Stimulated activated naive B cell treated with anti-CD40 and anti-IgM and Interleukin-4, amounts not matched to agents 10 μg/mL and 1 μg/mL and 100 μg/mL, for 72 hours (primary cell): ENCODE results near the gene HRH3.

ENCODE experiments used
- ATAC-seq, 2 donors: fragments of 150-1000 bp; cut with Tn5 transposase; replicated peaks; 2 replicates each; pipeline ENCODE4 v1.10.0; 2021; ENCODE audit warnings: moderate library complexity in 1 of 2
- DNase-seq: peaks from one replicate; pipeline ENCODE4 v3.0.0; 2021
- H3K27ac Mint-ChIP-seq: one replicate; pipeline ENCODE4 v1.8.0; 2022; ENCODE audit warnings: mild to moderate bottlenecking, mixed read lengths
- H3K27me3 Mint-ChIP-seq, 2 donors: one replicate each; pipeline ENCODE4 v1.8.0; 2022; ENCODE audit warnings: mixed read lengths in 2 of 2
- H3K36me3 Mint-ChIP-seq, 2 donors: one replicate each; pipeline ENCODE4 v1.8.0; 2022; ENCODE audit warnings: mixed read lengths in 2 of 2, mild to moderate bottlenecking in 1 of 2
- H3K4me1 Mint-ChIP-seq, 2 donors: one replicate each; pipeline ENCODE4 v1.8.0; 2022; ENCODE audit warnings: mixed read lengths in 2 of 2, mild to moderate bottlenecking in 1 of 2
- H3K4me3 Mint-ChIP-seq, 2 donors: one replicate each; pipeline ENCODE4 v1.8.0; 2022; ENCODE audit warnings: mild to moderate bottlenecking in 2 of 2, mixed read lengths in 2 of 2, moderate library complexity in 1 of 2
- H3K9me3 Mint-ChIP-seq, 2 donors: one replicate each; pipeline ENCODE4 v1.8.0; 2022; ENCODE audit warnings: mixed read lengths in 2 of 2, mild to moderate bottlenecking in 1 of 2

The HRH3 gene

DNA sequence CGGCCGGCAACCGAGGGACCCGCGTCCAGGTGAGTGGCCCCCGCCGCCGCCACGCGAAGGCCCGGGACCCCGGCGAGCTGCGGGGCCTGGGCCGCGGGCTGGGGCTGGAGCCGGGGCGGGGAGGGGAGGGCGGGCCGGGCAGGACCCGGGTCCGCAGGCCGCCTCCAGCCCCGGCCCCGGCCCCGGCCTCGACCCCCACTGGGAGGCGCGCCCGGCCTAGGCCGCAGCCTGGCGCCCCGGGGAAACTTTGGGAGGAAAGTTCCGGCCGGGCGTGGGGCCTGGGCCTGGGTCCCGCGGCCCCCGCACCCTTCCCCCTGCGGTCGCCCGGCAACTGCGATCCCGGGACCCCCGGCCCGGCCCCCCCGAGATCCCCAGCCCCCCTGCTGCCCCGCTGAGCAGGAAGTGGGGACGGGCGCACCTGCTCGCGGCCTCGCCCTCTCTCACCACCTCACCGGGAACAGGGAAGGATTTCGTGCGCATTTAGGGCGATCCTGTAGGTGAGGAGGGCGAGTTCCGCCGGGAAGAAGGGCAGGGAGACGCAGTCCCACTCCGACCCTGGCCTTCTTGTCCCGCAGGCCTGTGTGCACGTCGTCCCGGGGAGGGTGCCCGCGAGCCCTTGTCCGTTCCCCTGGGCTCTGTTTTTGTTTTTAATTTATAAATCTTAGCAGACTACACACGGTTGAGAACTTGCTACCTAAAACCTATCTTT, 18.6 kb upstream of the HRH3 start:
- DNase-seq (no peak), ATAC-seq (peak; percentile 7)
- H3K36me3 Mint-ChIP-seq: peaks cover 6 to 8% of the 10 kb centered on the region in 2 donors
- H3K4me3 Mint-ChIP-seq: peak overlapping the region; percentile 77 to 83
- no peaks in the 10 kb centered on the region for H3K27me3 Mint-ChIP-seq
- H3K27ac Mint-ChIP-seq: peak overlapping the region; percentile 86
- H3K4me1 Mint-ChIP-seq: peaks cover 21 to 36% of the 10 kb centered on the region in 2 donors
- peaks cover 0 to 1% of the 10 kb centered on the region in 2 donors for H3K9me3 Mint-ChIP-seq

DNA sequence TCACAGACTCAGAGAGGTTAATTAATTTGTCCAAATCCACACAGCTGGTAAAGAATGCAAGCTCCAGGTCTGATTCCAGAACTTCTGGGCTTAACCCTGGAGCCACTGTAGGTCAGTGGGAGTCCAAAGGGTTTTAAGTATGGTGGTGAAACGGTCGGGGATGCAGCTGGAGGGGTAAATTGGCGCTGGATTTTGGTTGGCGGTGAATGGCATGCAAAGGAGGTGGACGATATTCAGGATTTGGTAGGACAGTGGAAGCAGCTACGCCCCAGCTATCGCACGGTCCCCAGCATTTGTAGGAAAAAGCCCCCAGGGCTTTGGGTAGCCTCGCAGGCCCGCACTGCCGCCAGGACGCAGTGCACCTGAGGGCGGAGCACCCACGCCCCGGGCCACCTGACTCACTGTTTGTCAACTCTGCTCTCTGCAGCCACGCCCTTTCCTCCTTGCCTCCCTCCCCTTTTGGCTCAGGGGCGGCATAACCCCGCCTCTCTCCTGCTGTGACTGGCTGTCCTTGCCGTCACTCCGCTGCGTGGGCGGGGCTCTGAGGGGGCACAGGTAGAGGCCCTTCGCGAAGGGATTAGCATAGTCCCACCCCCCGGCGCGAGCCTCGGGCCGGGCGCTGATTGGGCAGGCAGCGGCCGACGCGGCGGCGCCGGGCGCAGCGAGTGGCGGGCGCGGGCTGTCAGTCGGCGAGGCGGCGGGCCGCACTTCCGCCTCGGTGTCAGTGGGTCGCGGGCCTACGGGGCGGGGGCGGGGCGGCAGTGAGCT, 17.9 kb upstream of the HRH3 start, which contains the start of gene OSBPL2:
TSS of gene OSBPL2 (plus strand) at position 721 of the 768 bp plus-strand sequence. CDS start 17,664 bp downstream, outside the sequence.
- DNase-seq (peak; percentile 100), ATAC-seq (peak; percentile 97 to 99)
- Mint-ChIP-seq H3K27me3 (no peaks in the 10 kb centered on the region), H3K4me1 (peaks cover 20 to 36% of the 10 kb centered on the region in 2 donors), H3K27ac (peak within 1 kb of the TSS; percentile 86), H3K36me3 (peaks cover 6 to 8% of the 10 kb centered on the region in 2 donors), H3K4me3 (peak within 1 kb of the TSS; percentile 84 to 85), H3K9me3 (peaks cover 0 to 2% of the 10 kb centered on the region in 2 donors)

DNA sequence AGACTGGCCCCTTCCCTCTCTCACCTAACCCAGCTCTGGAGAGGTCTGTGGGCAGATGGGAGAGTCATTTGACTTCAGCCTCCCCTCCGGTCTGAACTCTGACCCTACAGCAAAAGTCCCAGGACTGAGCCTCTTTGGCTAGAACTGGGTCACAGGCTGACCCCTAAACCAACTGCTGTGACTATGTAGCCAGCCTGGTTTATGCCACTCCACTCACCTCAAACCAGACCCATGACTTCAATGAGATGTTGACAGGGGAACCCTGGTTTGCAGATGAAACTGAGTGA, 17.4 kb upstream of the HRH3 start:
- H3K9me3 Mint-ChIP-seq: peaks cover 0 to 2% of the 10 kb centered on the region in 2 donors
- H3K27ac Mint-ChIP-seq: peak overlapping the region; percentile 78
- DNase-seq (no peak), ATAC-seq (no peak)
- H3K4me3 Mint-ChIP-seq: peak overlapping the region; percentile 84 to 85
- H3K27me3 Mint-ChIP-seq: no peaks in the 10 kb centered on the region
- H3K4me1 Mint-ChIP-seq: peaks cover 17 to 34% of the 10 kb centered on the region in 2 donors
- peaks cover 3 to 6% of the 10 kb centered on the region in 2 donors for H3K36me3 Mint-ChIP-seq

DNA sequence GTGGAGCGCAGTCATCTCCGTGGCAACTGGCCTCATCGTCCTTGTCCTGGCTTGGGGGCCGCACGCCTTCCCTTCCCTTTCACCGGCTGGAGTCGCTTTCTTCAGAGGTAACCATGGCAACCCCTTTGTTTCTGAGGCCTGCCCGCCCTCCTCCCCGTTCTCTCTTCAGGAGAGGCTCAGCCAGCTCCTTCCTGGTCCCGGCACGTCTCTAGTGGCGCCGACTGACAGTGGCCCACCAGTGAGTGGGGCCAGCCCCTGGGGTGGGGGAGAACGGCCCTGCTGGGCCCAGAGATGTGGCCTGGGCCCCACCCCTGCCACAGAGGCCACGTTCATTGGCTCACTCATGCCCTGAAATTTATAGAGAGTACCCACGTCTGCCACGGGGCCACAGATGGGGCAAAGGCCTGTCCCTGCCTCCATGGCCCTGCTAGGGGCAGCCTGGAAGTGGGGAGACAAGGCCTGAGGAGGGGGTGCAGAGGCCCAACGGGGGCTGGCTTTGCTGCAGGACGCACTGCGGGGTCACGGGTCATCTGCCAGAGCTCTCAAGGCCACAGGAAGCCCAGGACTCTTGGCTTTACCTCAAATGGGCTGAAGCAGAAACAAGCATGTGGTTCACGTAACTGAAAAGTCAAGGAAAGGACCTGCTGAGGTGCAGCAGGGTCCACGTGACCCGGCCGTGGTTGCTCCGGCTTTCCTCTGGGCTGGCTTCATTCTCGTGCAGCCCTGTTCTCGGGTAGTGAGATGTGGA, 16.9 kb upstream of the HRH3 start:
- H3K4me3 Mint-ChIP-seq: no peak overlapping the region
- peaks cover under 1 to 5% of the 10 kb centered on the region in 2 donors for H3K36me3 Mint-ChIP-seq
- H3K4me1 Mint-ChIP-seq: peaks cover 16 to 29% of the 10 kb centered on the region in 2 donors
- H3K27ac Mint-ChIP-seq: no peak overlapping the region
- no peaks in the 10 kb centered on the region for H3K27me3 Mint-ChIP-seq
- no peak for DNase-seq
- no peak for ATAC-seq
- peaks cover 0 to 2% of the 10 kb centered on the region in 2 donors for H3K9me3 Mint-ChIP-seq

DNA sequence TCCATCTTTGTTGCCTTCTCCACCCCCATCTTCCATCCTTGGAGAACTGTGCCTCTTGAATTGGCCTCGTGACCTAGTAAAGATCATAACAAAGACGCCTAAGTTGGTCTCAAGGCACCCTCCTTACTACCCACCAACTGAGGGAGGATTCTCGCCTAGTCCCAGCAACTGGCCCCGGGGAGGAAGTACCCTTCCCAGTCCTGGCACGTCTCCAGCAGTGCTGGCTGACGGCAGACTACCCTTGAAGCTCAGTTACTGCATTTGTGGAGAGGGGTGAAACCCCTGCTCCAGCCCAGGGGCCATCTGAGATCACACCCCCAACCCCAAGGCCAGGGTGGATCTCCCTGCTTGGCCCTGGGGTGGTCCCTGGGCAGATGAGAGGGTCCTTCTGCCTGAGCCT, 16.1 kb upstream of the HRH3 start:
- H3K27ac Mint-ChIP-seq: no peak overlapping the region
- no peaks in the 10 kb centered on the region for H3K36me3 Mint-ChIP-seq
- H3K27me3 Mint-ChIP-seq: no peaks in the 10 kb centered on the region
- H3K9me3 Mint-ChIP-seq: peaks cover 0 to 2% of the 10 kb centered on the region in 2 donors
- H3K4me1 Mint-ChIP-seq: peaks cover 11 to 21% of the 10 kb centered on the region in 2 donors
- ATAC-seq (no peak), DNase-seq (no peak)
- no peak overlapping the region for H3K4me3 Mint-ChIP-seq

DNA sequence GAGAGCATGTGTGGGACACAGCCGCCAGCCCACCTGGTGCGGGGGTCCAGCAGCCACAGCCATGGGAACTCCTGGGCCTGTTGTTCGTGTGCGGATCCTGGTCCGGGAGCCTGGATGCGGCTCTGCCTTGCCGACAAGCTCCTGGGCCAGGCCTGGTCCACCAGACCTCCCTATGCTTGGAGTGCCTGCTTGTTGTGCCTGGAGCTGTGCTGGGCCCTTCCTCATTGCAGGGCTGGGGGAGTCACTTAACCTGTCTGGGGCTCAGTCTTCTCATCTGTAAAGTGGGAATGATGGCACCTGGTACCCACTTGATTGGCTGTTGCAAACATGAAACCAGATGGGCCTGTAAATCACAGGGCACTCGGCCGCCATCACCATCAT, 15.7 kb upstream of the HRH3 start:
- Mint-ChIP-seq H3K4me3 (no peak overlapping the region), H3K36me3 (no peaks in the 10 kb centered on the region), H3K27me3 (no peaks in the 10 kb centered on the region), H3K27ac (no peak overlapping the region), H3K9me3 (peaks cover 0 to 2% of the 10 kb centered on the region in 2 donors), H3K4me1 (peaks cover 11 to 21% of the 10 kb centered on the region in 2 donors)
- DNase-seq: no peak
- ATAC-seq: no peak

DNA sequence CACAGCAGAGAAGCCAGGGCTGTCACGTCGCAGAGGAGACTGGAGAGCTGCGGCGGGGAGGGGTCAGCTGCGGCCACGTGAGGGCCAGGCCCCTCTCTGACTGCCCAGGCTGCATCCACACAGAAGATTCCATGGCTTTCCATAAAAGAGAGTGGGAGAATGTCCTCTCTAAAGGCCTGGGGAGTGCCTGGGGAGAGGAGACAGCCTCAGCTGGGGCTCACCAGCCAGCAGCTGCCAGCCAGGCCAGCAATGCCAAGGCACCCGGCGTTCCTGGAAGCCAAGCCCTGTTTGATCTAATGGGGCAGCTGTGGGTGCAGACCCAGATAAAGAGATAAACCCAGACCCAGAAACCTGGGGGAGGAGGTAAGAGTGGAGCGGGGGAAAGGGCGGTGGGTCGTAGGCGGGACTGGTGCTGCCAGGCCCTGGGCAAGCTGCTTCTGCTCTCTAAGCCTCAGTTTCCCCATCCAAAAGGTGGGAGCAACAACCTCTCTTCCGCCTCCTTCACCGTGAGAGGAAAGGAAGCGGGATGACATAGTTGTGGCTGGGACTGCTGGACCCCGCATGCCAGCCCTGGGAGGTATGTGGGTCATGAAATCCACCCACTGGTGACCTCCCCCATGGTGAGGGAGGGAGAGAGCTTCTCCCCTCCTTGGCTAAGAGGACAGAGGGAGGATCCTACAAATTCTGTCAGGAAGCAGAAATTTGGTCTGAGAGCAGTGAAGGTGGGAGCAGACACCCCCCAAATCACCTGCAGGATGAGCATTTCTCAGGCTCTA, 15.1 kb upstream of the HRH3 start:
- DNase-seq (no peak), ATAC-seq (no peak)
- H3K27me3 Mint-ChIP-seq: no peaks in the 10 kb centered on the region
- H3K36me3 Mint-ChIP-seq: no peaks in the 10 kb centered on the region
- H3K4me1 Mint-ChIP-seq: peaks cover 9 to 19% of the 10 kb centered on the region in 2 donors
- no peak overlapping the region for H3K27ac Mint-ChIP-seq
- no peak overlapping the region for H3K4me3 Mint-ChIP-seq
- H3K9me3 Mint-ChIP-seq: peaks cover 0 to 2% of the 10 kb centered on the region in 2 donors

DNA sequence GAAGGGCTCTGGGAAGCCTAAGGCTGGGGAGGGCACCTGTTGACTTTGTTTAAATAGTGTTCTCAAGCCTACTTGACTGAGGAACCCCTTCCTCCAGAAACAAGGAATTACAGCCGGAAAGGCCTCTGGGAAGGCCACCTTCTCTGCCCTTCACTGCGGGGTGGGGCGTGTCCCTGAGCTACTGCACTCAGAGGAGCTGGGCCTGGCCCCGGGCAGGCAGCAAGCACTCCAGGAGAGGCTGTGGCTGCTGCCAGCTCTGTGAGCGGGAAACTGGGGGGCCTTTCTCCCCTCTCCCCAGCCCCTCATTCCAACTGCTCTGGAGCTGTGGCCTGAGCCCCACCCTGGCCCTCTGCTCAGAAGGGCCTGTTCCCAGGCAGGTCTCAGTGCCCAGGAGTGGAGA, 14.3 kb upstream of the HRH3 start:
- Mint-ChIP-seq H3K4me3 (no peak overlapping the region), H3K27me3 (no peaks in the 10 kb centered on the region), H3K27ac (no peak overlapping the region), H3K4me1 (peaks cover 7 to 10% of the 10 kb centered on the region in 2 donors), H3K36me3 (no peaks in the 10 kb centered on the region), H3K9me3 (peaks cover 0 to 2% of the 10 kb centered on the region in 2 donors)
- no peak for ATAC-seq
- no peak for DNase-seq

DNA sequence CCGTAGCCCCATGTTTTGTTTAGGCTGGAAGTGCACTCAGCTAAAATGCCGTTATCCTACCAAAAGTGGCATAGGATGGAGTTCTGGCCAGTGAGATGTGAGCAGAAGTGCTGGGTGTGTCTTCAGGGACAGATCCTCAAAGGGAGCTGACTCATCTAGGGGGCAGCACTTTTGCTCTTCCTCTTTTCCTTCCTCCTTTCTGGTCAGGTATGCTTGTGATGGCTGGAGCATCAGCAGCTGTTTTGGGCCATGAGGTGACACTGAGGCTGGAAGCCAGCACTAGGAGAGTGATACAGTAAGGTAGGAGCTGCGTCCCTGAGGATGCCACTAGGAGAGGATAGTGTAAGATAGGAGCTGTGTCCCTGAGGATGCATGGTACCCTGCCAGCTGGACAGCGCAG, 13.6 kb upstream of the HRH3 start:
- Mint-ChIP-seq H3K9me3 (peaks cover 0 to 2% of the 10 kb centered on the region in 2 donors), H3K4me3 (no peak overlapping the region), H3K4me1 (peaks cover 7% of the 10 kb centered on the region in 2 donors), H3K27ac (no peak overlapping the region), H3K36me3 (no peaks in the 10 kb centered on the region), H3K27me3 (no peaks in the 10 kb centered on the region)
- DNase-seq (no peak), ATAC-seq (no peak)

DNA sequence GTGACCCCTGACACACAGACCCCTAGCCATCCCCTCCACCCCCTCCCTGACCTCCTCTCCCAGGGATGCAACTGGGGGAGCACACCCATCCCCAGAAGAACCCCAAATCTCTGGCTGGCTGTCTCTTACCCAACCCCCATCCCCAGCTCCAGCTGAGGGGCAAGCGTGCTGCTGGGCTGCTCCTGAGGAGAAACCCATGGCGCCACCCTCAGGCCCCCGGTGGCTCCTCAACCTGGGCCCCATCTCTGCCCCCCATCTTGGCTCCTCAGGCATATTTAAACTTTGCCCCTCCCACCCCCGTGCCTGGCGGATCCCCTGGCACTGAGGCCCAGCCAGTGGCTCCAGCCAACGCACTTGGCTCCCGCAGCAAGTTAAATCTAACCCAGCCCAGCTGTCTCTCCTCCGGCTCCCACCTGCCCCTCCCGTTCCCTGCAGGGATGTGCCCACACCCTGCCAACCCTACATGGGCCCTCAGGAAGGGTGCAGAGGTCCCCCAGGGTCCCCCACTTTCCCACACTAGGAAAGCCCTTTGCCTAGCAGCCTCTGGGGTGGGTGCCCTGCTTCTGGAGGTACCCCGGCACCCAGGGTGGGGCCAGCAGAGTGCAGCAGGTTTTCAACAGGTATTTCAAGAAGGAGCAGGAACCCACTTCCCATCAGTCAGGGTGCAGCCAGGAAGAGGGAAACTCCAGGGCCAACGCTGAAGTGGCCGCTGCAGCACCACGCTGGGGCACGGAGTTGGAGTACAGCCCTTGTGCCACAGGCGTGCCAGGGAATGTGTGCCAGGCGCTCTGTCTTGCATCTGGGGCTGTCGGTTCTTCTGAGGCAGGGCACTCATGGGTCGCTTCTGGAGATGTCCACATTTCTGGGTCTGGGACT, 12.9 kb upstream of the HRH3 start:
- Mint-ChIP-seq H3K9me3 (peaks cover 0 to 2% of the 10 kb centered on the region in 2 donors), H3K4me3 (no peak overlapping the region), H3K36me3 (no peaks in the 10 kb centered on the region), H3K27ac (no peak overlapping the region), H3K27me3 (peaks cover 0 to 3% of the 10 kb centered on the region in 2 donors), H3K4me1 (peaks cover 5 to 7% of the 10 kb centered on the region in 2 donors)
- DNase-seq (no peak), ATAC-seq (no peak)

DNA sequence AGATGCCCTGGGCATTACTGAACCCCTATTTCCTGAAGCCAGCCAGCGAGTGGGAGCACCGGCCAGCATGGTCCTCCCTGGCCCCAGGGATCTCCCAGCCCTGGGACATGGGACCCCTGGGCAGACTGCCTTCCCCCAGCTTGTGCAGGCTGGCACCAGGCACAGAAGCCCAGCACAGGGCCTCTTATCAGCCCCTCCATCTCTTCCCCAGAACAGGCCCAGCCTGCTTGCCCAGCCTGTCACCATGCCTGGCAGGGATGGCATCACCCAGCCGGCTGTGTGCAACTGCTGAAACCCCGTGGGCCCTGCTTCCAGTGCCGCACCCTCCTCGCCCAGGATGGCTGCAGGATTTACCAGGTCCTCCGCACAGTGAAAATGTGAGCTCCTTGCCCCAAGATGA, 12.1 kb upstream of the HRH3 start:
- DNase-seq (no peak), ATAC-seq (no peak)
- Mint-ChIP-seq H3K9me3 (peaks cover 0 to 2% of the 10 kb centered on the region in 2 donors), H3K4me1 (peaks cover 0 to 2% of the 10 kb centered on the region in 2 donors), H3K27ac (no peak overlapping the region), H3K36me3 (no peaks in the 10 kb centered on the region), H3K4me3 (no peak overlapping the region), H3K27me3 (peaks cover 3 to 5% of the 10 kb centered on the region in 2 donors)

DNA sequence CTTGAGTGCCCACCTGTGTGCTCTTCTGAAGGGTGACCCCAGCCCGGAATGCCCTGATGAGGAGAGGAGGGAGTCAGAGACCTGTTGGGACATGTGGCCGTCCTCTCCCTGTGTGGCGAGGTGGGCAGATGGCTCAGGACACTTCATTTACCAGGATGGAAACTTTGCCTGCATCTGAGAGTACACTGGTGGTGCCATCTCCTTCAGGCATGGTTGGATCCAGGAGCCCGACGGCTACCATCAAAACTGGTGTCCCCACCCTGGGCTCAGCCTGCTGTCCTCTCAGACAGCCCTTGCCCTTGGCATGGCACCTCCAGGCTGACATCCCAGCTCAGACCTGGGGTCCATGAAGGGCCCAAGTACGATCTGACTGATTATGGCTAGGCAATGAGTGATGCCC, 11.2 kb upstream of the HRH3 start:
- Mint-ChIP-seq H3K36me3 (no peaks in the 10 kb centered on the region), H3K27me3 (peaks cover 10 to 14% of the 10 kb centered on the region in 2 donors), H3K9me3 (peaks cover 0 to 2% of the 10 kb centered on the region in 2 donors), H3K4me3 (no peak overlapping the region), H3K27ac (no peak overlapping the region), H3K4me1 (peaks cover 0 to 2% of the 10 kb centered on the region in 2 donors)
- DNase-seq: no peak
- ATAC-seq: no peak

DNA sequence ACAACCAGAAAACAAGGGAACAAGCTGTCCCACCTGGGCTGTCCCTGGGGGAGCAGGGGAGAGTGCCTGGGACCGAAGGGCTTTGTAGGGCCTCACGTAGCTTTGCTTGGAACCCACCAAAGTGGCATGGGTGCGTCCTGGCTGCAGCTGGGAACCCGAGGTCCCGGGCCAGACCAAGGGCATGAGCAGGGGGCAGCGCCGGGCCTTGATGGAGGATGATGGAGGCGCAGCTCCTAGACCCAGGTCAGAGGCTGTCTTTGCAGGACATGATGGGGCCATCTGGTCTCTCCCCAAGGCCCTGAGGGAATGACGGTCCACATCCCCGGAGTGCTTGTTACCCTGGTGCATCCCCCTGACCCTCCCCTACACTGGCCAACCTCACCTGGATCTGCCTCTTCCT, 10.6 kb upstream of the HRH3 start:
- H3K4me1 Mint-ChIP-seq: peaks cover 0 to 2% of the 10 kb centered on the region in 2 donors
- peaks cover 0 to 2% of the 10 kb centered on the region in 2 donors for H3K9me3 Mint-ChIP-seq
- H3K36me3 Mint-ChIP-seq: no peaks in the 10 kb centered on the region
- no peak overlapping the region for H3K4me3 Mint-ChIP-seq
- peaks cover 10 to 19% of the 10 kb centered on the region in 2 donors for H3K27me3 Mint-ChIP-seq
- DNase-seq (no peak), ATAC-seq (no peak)
- H3K27ac Mint-ChIP-seq: no peak overlapping the region
